NCI-H345 treated with DMSO at 0.1 percent for 48 hours (cell line): Measurements from ENCODE around the gene IPO7.

Experiments used
- DNase-seq: peaks from one replicate; lab custom pipeline; 2025; ENCODE audit not compliant: unreplicated experiment; lab: John Stamatoyannopoulos, UW

IPO7 gene

GRCh38 chr11:9489080-9489765 is 104.8 kb downstream of the IPO7 start:
- DNase-seq = no peak

- no peak for DNase-seq
These were observed 105.9 kb downstream of the IPO7 start for GRCh38 chr11:9490376-9490775.

GRCh38 chr11:9493492-9493891 is 109.0 kb downstream of the IPO7 start:
- DNase-seq = no peak

- no peak for DNase-seq
These were observed 109.9 kb downstream of the IPO7 start for GRCh38 chr11:9494316-9494715.

GRCh38 chr11:9495803-9496514 is 111.5 kb downstream of the IPO7 start:
- no peak for DNase-seq
